K562 (cell line): ENCODE measurements around the gene KCNC3. TPM values are rescaled to one million over a fixed set of nuclear protein-coding genes. Genes with fewer than 3 reads are reported as not detected.

ENCODE experiments used
- ATAC-seq: fragments of 200-7000 bp; cut with Tn5 transposase; 3 replicates; pipeline ENCODE4 v1.9.1; 2020; ENCODE audit warnings: moderate library complexity
- BruUV-seq: library from RNA; stranded (reverse); fragments of 400-500 nt; replicated peaks from 2 replicates; lab custom pipeline; 2021; lab: Mats Ljungman, UMichigan
- CTCF ChIA-PET: fragments of 300-600 bp; formaldehyde crosslinking; extraction: SDS; loops from one replicate; lab custom pipeline; 2021; ENCODE audit warnings: low intra/inter-chr PET ratio; lab: Yijun Ruan, JAX
- POLR2A ChIA-PET: fragments of 300-600, 350-650 bp; sonication (Branson Sonifier 250); formaldehyde crosslinking; extraction: SDS; loops from one replicate; lab custom pipeline; 2021; ENCODE audit warnings: antibody characterized with exemption, inconsistent platforms; lab: Yijun Ruan, JAX
- DNase-seq, 4 experiments: peaks; one replicate each; pipeline versions ENCODE4 v3.0.0 to v3.0.0-alpha.2; 2011 to 2018; ENCODE audit warnings: low spot score in 3 of 4, mixed read lengths in 3 of 4; ENCODE audit errors: extremely low read depth in 1 of 4
- FAIRE-seq: peaks from 2 replicates; lab custom pipeline; 2011; peaks lifted over from hg19 to GRCh38; lab: Jason Lieb, UNC
- H2AFZ ChIP-seq: 2 replicates; pipeline ENCODE4 v1.6.0; 2011; ENCODE audit warnings: low read depth, low read length, control low read depth, inconsistent platforms
- H3K27ac ChIP-seq: fragments of 200-600 bp; 3 replicates; pipeline ENCODE4 v1.8.0; 2011; ENCODE audit warnings: low read depth, mild to moderate bottlenecking, control low read depth, inconsistent platforms, low read length, moderate library complexity, mixed read lengths; ENCODE audit errors: extremely low read depth
- H3K27me3 ChIP-seq, 2 experiments: fragments of 300-600 bp in 1 of 2; 2 replicates in 1 of 2; 3 replicates in 1 of 2; pipeline versions ENCODE4 v1.6.0 to v1.8.0; 2011; ENCODE audit warnings: inconsistent platforms in 2 of 2, low read length in 2 of 2, mild to moderate bottlenecking in 1 of 2, mixed read lengths in 1 of 2, moderate library complexity in 1 of 2; ENCODE audit not compliant: control insufficient read depth in 2 of 2, insufficient read depth in 2 of 2
- H3K36me3 ChIP-seq: fragments of 300-600 bp; 3 replicates; pipeline ENCODE4 v1.8.0; 2011; ENCODE audit warnings: mild to moderate bottlenecking, low read length, inconsistent platforms; ENCODE audit not compliant: control insufficient read depth, insufficient read depth
- H3K4me1 ChIP-seq, 2 experiments: fragments of 200-600 bp in 1 of 2; replicated peaks in 1 of 2; 2 replicates in 1 of 2; 3 replicates in 1 of 2; pipeline versions ENCODE4 v1.5.1 to v1.8.0; 2011; ENCODE audit warnings: inconsistent platforms in 2 of 2, low read length in 2 of 2, mild to moderate bottlenecking in 1 of 2, mixed read lengths in 1 of 2, moderate library complexity in 1 of 2; ENCODE audit not compliant: control insufficient read depth in 2 of 2, insufficient read depth in 2 of 2
- H3K4me2 ChIP-seq: 2 replicates; pipeline ENCODE4 v1.6.1; 2011; ENCODE audit warnings: low read length, control low read depth, inconsistent platforms, mixed read lengths; ENCODE audit not compliant: insufficient read depth
- H3K4me3 ChIP-seq: fragments of 200-600 bp; sonication (generic), shearing (Covaris generic); 2 replicates; pipeline ENCODE4 v1.5.1; 2016; ENCODE audit warnings: control low read depth, inconsistent platforms
- H3K79me2 ChIP-seq: fragments of 200-600 bp; 3 replicates; pipeline ENCODE4 v1.8.0; 2011; ENCODE audit warnings: low read length, inconsistent platforms; ENCODE audit not compliant: control insufficient read depth, insufficient read depth
- H3K9ac ChIP-seq, 2 experiments: 2 replicates each; pipeline versions ENCODE4 v1.6.0 to v1.6.1; 2011; ENCODE audit warnings: low read depth in 2 of 2, low read length in 2 of 2, control low read depth in 1 of 2, inconsistent platforms in 1 of 2, mild to moderate bottlenecking in 1 of 2, mixed read lengths in 1 of 2; ENCODE audit not compliant: insufficient read depth in 1 of 2
- H3K9me1 ChIP-seq: one replicate; pipeline ENCODE4 v1.6.0; 2011; ENCODE audit warnings: inconsistent platforms, mild to moderate bottlenecking, low read length, moderate library complexity; ENCODE audit not compliant: control insufficient read depth, insufficient read depth
- H3K9me3 ChIP-seq: replicated peaks from 2 replicates; pipeline ENCODE4 v1.5.1; 2011; ENCODE audit warnings: low read depth, low read length, inconsistent platforms; ENCODE audit not compliant: control insufficient read depth, insufficient read depth
- H4K20me1 ChIP-seq: replicated peaks from 2 replicates; pipeline ENCODE4 v1.6.1; 2011; ENCODE audit warnings: low read length, inconsistent platforms, mixed read lengths; ENCODE audit not compliant: control insufficient read depth, insufficient read depth
- BDP1 ChIP-seq: IDR thresholded peaks from 3 replicates; pipeline ENCODE4 v1.6.1; 2011; ENCODE audit not compliant: insufficient read length, insufficient read depth
- CBX3 ChIP-seq, 2 experiments: IDR thresholded peaks; 1 replicate in 1 of 2; 2 replicates in 1 of 2; pipeline ENCODE4 v1.6.1; 2012; ENCODE audit warnings: inconsistent platforms in 2 of 2, low read length in 2 of 2, borderline replicate concordance in 1 of 2, control low read depth in 1 of 2
- GATAD2B ChIP-seq: fragments of 450-650 bp; IDR thresholded peaks from 2 replicates; pipeline ENCODE4 v1.6.1; 2017; ENCODE audit warnings: mild to moderate bottlenecking, borderline replicate concordance
- HNRNPL ChIP-seq: fragments of 200-400 bp; formaldehyde crosslinking; IDR thresholded peaks from 2 replicates; pipeline ENCODE4 v1.6.1; 2017; ENCODE audit warnings: low read depth, mild to moderate bottlenecking, low read length
- HNRNPUL1 ChIP-seq: fragments of 200-400 bp; formaldehyde crosslinking; IDR thresholded peaks from 2 replicates; pipeline ENCODE4 v1.6.1; 2017; ENCODE audit warnings: low read length
- MXI1 ChIP-seq: IDR thresholded peaks from 2 replicates; pipeline ENCODE4 v1.6.1; 2011; ENCODE audit warnings: low read depth, mild to moderate bottlenecking, improper control_type of control experiment, low read length
- RBFOX2 ChIP-seq: fragments of 200-400 bp; formaldehyde crosslinking; IDR thresholded peaks from 2 replicates; pipeline ENCODE4 v1.6.1; 2017; ENCODE audit warnings: low read depth, mild to moderate bottlenecking, low read length, moderate library complexity
- ZNF165 ChIP-seq: fragments of 250-450 bp; sonication (Bioruptor Pico); IDR thresholded peaks from 2 replicates; pipeline ENCODE4 v1.4.0; 2020; ENCODE audit warnings: borderline replicate concordance
- ZNF253 ChIP-seq: fragments of 250-450 bp; sonication (Bioruptor Pico); conservative IDR thresholded peaks from 2 replicates; pipeline ENCODE4 v1.6.1; 2021; ENCODE audit warnings: mild to moderate bottlenecking
- ZNF347 ChIP-seq: fragments of 450-650 bp; formaldehyde crosslinking; IDR thresholded peaks from 2 replicates; pipeline ENCODE4 v1.4.0; 2020; ENCODE audit warnings: low read depth, mild to moderate bottlenecking, moderate library complexity
- ZNF707 ChIP-seq: fragments of 250-450 bp; sonication (Bioruptor Pico); conservative IDR thresholded peaks from 2 replicates; pipeline ENCODE4 v1.8.0; 2022; ENCODE audit warnings: inconsistent platforms, mild to moderate bottlenecking, moderate library complexity
- ZSCAN29 ChIP-seq: fragments of 450-650 bp; IDR thresholded peaks from 2 replicates; pipeline ENCODE4 v1.6.1; 2017
- ZZZ3 ChIP-seq: fragments of 450-650 bp; IDR thresholded peaks from 2 replicates; pipeline ENCODE4 v1.6.1; 2016; ENCODE audit warnings: antibody characterized with exemption, mild to moderate bottlenecking, moderate library complexity
- WGBS: fragments of 100-300 bp; shearing (Covaris generic); methylation state at CpG from one replicate; pipeline ENCODE4 v1.1.6; 2016; ENCODE audit warnings: low coverage, mixed read lengths; ENCODE audit not compliant: insufficient coverage; ENCODE audit errors: missing lambda C conversion rate; 5-methylcytosine and 5-hydroxymethylcytosine counted together
- in situ Hi-C: fragments of 300-500 bp; cut with MboI; formaldehyde crosslinking; loops from 4 replicates; pipeline ENCODE4 v1.15.0; 2018; ENCODE audit warnings: inconsistent platforms, mixed read lengths
- intact Hi-C: fragments of 100-400 bp; cut with micrococcal nuclease; formaldehyde crosslinking; loops from 2 replicates; pipeline ENCODE4 v1.14.2; 2022
- polyA plus RNA-seq, 8 experiments: library from polyadenylated mRNA; depleted of rRNA in 4 of 8; stranded (reverse) in 5 of 8; unstranded in 3 of 8; fragments of >200 nt; fragmentation: Nextera tagmentation in 2 of 8; fragmentation: Illumina TruSeq in 1 of 8; extraction: Ambion mirVana in 2 of 8; extraction: Trizol in 1 of 8; gene quantifications; 2 replicates each; pipeline versions ENCODE4 v1.2.1 to v1.2.3, GENCODE V29; 2011 to 2014; ENCODE audit warnings: inconsistent platforms in 1 of 8, missing spikeins in 1 of 8
- total RNA-seq, 7 experiments: library from RNA; depleted of rRNA in 6 of 7; stranded (reverse); fragments of >200 nt in 6 of 7; fragmentation: Illumina TruSeq in 2 of 7; extraction: Trizol in 2 of 7; gene quantifications; 2 replicates each; pipeline versions ENCODE4 v1.2.1 to v1.2.3, GENCODE V29; 2011 to 2021; ENCODE audit warnings: low replicate concordance in 1 of 7
- TF ChIP-seq, protein P1 (sequence below): sonication (generic); formaldehyde crosslinking; IDR thresholded peaks from 2 replicates; pipeline ENCODE4 v1.8.0; 2023; ENCODE audit warnings: missing genetic modification reagents, mild to moderate bottlenecking, borderline replicate concordance
- TF ChIP-seq, protein P2 (sequence below): sonication (generic); formaldehyde crosslinking; IDR thresholded peaks from 2 replicates; pipeline ENCODE4 v1.8.0; 2023; ENCODE audit warnings: mild to moderate bottlenecking, missing genetic modification reagents
- TF ChIP-seq, protein P3 (sequence below): fragments of 250-450 bp; sonication (Bioruptor Pico); IDR thresholded peaks from 2 replicates; pipeline ENCODE4 v1.8.0; 2021; ENCODE audit warnings: borderline replicate concordance, mild to moderate bottlenecking, moderate library complexity; ENCODE audit not compliant: poor library complexity, severe bottlenecking

Gene KCNC3
- total and polyA plus RNA-seq, 9 of the 15 experiments (the other 6 are each of a cell fraction or from before 2014, with no cell fraction given): 0.03 to 26.2 (median 2.0) TPM

DNA sequence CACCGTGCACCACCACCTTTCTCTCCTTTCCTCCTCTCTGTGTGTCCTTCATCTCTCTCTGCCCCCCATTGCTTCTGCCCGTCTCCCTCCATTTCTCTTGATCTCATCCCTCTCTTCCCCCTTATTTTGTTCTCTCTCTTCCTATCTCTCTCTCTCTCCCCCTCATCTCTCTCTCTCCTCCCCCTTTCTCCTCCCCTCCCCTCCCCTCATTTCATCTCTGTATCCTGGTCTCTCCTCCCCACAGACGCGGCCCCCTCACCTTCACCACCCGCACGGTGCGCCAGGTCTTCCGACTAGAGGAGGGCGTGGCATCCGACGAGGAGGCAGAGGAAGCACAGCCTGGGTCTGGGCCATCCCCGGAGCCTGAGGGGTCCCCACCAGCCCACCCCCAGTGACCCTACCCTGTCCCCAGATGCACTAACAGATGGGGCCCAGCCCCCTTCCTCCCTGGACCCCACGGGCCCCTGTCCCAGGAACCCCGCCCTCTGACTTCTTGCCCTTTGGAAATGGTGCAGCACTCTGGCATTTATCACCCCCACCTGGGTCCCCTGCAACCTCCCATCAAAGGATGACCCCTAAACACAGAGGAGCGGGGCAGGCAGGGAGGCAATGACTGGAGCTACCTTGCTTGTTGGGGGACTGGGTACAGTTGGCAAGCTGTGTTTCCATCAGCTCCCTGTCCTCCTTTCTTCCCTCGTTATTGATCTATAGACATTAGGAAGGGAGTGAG is 19.6 kb downstream of the KCNC3 start:
- intact Hi-C loops: no loop called here
- H3K27me3 ChIP-seq: peaks cover 36 to 52% of the 10 kb centered on the region in 2 experiments
- no peak overlapping the region for H3K4me3 ChIP-seq
- WGBS: 2% methylated on average over 4 of the region's 16 CpGs
- no peak overlapping the region for H3K4me2 ChIP-seq
- no peaks in the 10 kb centered on the region for H3K79me2 ChIP-seq
- H3K4me1 ChIP-seq: peaks cover 0 to 32% of the 10 kb centered on the region in 2 experiments; a peak in 4 of 5 replicates
- no TSS peak for BruUV-seq
- CTCF ChIA-PET: no interaction called here
- H3K36me3 ChIP-seq: no peaks in the 10 kb centered on the region
- no peaks in the 10 kb centered on the region for H3K9me3 ChIP-seq
- in situ Hi-C loops: no loop called here
- H4K20me1 ChIP-seq: peaks cover 3% of the 10 kb centered on the region; the same call in 1 of the 2 replicates
- no peaks in the 10 kb centered on the region for H3K9me1 ChIP-seq
- H3K27ac ChIP-seq: no peak overlapping the region
- no peak overlapping the region for H3K9ac ChIP-seq
- POLR2A ChIA-PET: interaction anchor here (0.7 kb wide), 1 partner anchor 20 kb away, joined by 3 read pairs; the partner anchor contains the start of gene KCNC3
- ATAC-seq (no peak), DNase-seq (peak in 2 of 4 experiments; percentile 62 to 67), FAIRE-seq (no peak)
- H2AFZ ChIP-seq: no peak overlapping the region
- TF ChIP-seq ZZZ3 (no peak), ZNF347 (no peak), HNRNPUL1 (no peak), ZNF253 (CRISPR knock-in tag) (no peak), ZNF707 (no peak), ZSCAN29 (no peak), RBFOX2 (no peak), HNRNPL (no peak), MXI1 (no peak), BDP1 (no peak), GATAD2B (no peak), ZNF165 (CRISPR knock-in tag) (no peak), CBX3 (IDR thresholded peaks at IDR 0.05; ENCODE audit: borderline replicate concordance in 1 of 2, low read length in 2 of 2) (no peak)
- TF ChIP-seq, protein P1, sequence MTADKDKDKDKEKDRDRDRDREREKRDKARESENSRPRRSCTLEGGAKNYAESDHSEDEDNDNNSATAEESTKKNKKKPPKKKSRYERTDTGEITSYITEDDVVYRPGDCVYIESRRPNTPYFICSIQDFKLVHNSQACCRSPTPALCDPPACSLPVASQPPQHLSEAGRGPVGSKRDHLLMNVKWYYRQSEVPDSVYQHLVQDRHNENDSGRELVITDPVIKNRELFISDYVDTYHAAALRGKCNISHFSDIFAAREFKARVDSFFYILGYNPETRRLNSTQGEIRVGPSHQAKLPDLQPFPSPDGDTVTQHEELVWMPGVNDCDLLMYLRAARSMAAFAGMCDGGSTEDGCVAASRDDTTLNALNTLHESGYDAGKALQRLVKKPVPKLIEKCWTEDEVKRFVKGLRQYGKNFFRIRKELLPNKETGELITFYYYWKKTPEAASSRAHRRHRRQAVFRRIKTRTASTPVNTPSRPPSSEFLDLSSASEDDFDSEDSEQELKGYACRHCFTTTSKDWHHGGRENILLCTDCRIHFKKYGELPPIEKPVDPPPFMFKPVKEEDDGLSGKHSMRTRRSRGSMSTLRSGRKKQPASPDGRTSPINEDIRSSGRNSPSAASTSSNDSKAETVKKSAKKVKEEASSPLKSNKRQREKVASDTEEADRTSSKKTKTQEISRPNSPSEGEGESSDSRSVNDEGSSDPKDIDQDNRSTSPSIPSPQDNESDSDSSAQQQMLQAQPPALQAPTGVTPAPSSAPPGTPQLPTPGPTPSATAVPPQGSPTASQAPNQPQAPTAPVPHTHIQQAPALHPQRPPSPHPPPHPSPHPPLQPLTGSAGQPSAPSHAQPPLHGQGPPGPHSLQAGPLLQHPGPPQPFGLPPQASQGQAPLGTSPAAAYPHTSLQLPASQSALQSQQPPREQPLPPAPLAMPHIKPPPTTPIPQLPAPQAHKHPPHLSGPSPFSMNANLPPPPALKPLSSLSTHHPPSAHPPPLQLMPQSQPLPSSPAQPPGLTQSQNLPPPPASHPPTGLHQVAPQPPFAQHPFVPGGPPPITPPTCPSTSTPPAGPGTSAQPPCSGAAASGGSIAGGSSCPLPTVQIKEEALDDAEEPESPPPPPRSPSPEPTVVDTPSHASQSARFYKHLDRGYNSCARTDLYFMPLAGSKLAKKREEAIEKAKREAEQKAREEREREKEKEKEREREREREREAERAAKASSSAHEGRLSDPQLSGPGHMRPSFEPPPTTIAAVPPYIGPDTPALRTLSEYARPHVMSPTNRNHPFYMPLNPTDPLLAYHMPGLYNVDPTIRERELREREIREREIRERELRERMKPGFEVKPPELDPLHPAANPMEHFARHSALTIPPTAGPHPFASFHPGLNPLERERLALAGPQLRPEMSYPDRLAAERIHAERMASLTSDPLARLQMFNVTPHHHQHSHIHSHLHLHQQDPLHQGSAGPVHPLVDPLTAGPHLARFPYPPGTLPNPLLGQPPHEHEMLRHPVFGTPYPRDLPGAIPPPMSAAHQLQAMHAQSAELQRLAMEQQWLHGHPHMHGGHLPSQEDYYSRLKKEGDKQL (CRISPR knock-in tag): no peak
- TF ChIP-seq, protein P2, sequence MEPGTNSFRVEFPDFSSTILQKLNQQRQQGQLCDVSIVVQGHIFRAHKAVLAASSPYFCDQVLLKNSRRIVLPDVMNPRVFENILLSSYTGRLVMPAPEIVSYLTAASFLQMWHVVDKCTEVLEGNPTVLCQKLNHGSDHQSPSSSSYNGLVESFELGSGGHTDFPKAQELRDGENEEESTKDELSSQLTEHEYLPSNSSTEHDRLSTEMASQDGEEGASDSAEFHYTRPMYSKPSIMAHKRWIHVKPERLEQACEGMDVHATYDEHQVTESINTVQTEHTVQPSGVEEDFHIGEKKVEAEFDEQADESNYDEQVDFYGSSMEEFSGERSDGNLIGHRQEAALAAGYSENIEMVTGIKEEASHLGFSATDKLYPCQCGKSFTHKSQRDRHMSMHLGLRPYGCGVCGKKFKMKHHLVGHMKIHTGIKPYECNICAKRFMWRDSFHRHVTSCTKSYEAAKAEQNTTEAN (CRISPR knock-in tag): no peak
- TF ChIP-seq, protein P3, sequence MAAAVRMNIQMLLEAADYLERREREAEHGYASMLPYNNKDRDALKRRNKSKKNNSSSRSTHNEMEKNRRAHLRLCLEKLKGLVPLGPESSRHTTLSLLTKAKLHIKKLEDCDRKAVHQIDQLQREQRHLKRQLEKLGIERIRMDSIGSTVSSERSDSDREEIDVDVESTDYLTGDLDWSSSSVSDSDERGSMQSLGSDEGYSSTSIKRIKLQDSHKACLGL (CRISPR knock-in tag): no peak
